Stimulated activated naive B cell treated with anti-CD40 and anti-IgM and Interleukin-4, amounts not matched to agents 10 μg/mL and 1 μg/mL and 100 μg/mL, for 72 hours (primary cell): Measurements from ENCODE around the gene MLLT11.
"Not testable (repeated sequence)": the region's sequence is repeated elsewhere in the genome, so short reads cannot be mapped to it uniquely, and the experiment has no call there.

ENCODE experiments used
- ATAC-seq, 2 donors: fragments of 150-1000 bp; cut with Tn5 transposase; replicated peaks; 2 replicates each; pipeline ENCODE4 v1.10.0; 2021; ENCODE audit warnings: moderate library complexity in 1 of 2
- DNase-seq: peaks from one replicate; pipeline ENCODE4 v3.0.0; 2021
- H3K27ac Mint-ChIP-seq: one replicate; pipeline ENCODE4 v1.8.0; 2022; ENCODE audit warnings: mild to moderate bottlenecking, mixed read lengths
- H3K27me3 Mint-ChIP-seq, 2 donors: one replicate each; pipeline ENCODE4 v1.8.0; 2022; ENCODE audit warnings: mixed read lengths in 2 of 2
- H3K36me3 Mint-ChIP-seq, 2 donors: one replicate each; pipeline ENCODE4 v1.8.0; 2022; ENCODE audit warnings: mixed read lengths in 2 of 2, mild to moderate bottlenecking in 1 of 2
- H3K4me1 Mint-ChIP-seq, 2 donors: one replicate each; pipeline ENCODE4 v1.8.0; 2022; ENCODE audit warnings: mixed read lengths in 2 of 2, mild to moderate bottlenecking in 1 of 2
- H3K4me3 Mint-ChIP-seq, 2 donors: one replicate each; pipeline ENCODE4 v1.8.0; 2022; ENCODE audit warnings: mild to moderate bottlenecking in 2 of 2, mixed read lengths in 2 of 2, moderate library complexity in 1 of 2
- H3K9me3 Mint-ChIP-seq, 2 donors: one replicate each; pipeline ENCODE4 v1.8.0; 2022; ENCODE audit warnings: mixed read lengths in 2 of 2, mild to moderate bottlenecking in 1 of 2

Gene MLLT11

DNA sequence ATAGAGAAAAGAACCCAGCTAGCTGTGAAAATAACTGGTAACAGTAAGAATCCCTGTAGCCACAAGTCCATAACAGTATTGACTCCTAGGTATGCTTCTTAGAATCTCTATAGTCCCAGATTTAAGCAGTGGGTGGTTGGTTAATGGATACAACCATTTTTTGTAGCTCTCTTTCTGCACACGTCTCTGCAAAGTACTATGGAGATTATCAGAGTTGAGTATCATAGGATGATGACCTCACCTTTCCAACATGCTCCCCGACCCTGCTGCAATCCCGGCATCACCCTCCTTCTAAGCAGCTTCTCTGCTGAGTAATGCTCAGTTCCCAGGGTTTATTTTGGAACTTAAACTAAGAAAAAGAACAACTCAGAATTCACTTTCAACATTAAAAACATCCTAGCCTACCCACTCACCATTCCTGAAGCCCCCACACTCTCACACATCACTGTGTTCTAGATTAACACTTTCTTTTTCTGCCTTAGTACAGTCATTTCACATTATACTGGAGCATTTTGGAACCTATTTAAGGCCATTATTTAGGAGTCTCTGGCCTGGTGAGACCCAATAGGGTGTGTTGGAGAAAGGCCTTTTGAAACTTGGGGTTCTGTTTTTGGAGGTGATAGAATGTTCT, 2.7 kb downstream of the MLLT11 start:
- H3K36me3 Mint-ChIP-seq: peaks cover 17 to 19% of the 10 kb centered on the region in 2 donors
- no peaks in the 10 kb centered on the region for H3K9me3 Mint-ChIP-seq
- ATAC-seq (no peak), DNase-seq (no peak)
- peaks cover 15 to 27% of the 10 kb centered on the region in 2 donors for H3K4me1 Mint-ChIP-seq
- H3K27me3 Mint-ChIP-seq: no peaks in the 10 kb centered on the region
- H3K27ac Mint-ChIP-seq: no peak overlapping the region
- no peak overlapping the region for H3K4me3 Mint-ChIP-seq

DNA sequence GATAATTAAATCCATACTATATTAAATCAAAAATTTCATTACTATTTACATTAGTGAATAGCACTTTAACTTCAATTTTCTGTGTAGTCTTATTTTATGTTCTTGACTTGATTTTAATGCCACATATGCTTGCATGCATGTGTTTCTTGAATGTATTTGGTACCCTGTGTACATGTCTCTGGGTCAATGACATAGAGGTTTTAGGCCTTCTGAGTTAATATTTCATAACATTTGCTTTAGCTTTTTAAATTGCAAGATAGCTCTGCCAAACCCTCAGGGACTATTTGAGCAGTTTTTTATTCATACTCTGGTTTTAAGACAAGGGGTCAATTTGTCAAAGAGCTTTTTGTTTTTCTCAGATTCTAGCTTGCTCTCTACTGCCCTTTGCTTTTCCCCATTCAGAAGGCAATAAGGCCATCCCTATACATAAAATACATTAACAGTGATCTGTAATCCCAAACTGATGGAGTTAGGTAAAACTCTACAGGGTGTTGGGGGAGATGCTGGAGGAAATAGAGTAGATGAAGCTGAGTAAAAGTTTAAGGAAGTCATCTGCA, 5.0 kb downstream of the MLLT11 start:
- H3K27ac Mint-ChIP-seq: no peak overlapping the region
- DNase-seq: no peak
- ATAC-seq: no peak
- H3K4me3 Mint-ChIP-seq: no peak overlapping the region
- peaks cover 9 to 14% of the 10 kb centered on the region in 2 donors for H3K4me1 Mint-ChIP-seq
- H3K9me3 Mint-ChIP-seq: no peaks in the 10 kb centered on the region
- H3K27me3 Mint-ChIP-seq: no peaks in the 10 kb centered on the region
- peaks cover 0 to 5% of the 10 kb centered on the region in 2 donors for H3K36me3 Mint-ChIP-seq

DNA sequence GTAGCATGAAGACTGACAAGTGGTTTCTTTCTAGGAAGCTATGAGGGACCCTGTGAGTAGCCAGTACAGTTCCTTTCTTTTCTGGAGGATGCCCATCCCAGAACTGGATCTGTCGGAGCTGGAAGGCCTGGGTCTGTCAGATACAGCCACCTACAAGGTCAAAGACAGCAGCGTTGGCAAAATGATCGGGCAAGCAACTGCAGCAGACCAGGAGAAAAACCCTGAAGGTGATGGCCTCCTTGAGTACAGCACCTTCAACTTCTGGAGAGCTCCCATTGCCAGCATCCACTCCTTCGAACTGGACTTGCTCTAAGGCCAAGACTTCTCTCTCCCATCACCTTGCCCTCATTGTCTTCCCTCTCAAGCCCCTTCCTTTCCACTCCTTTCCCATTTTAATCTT, 7.0 kb downstream of the MLLT11 start:
- no peaks in the 10 kb centered on the region for H3K27me3 Mint-ChIP-seq
- H3K4me1 Mint-ChIP-seq: peaks cover 4 to 7% of the 10 kb centered on the region in 2 donors
- no peaks in the 10 kb centered on the region for H3K9me3 Mint-ChIP-seq
- DNase-seq (no peak), ATAC-seq (no peak)
- no peak overlapping the region for H3K4me3 Mint-ChIP-seq
- peaks cover 0 to 12% of the 10 kb centered on the region in 2 donors for H3K36me3 Mint-ChIP-seq
- H3K27ac Mint-ChIP-seq: no peak overlapping the region

DNA sequence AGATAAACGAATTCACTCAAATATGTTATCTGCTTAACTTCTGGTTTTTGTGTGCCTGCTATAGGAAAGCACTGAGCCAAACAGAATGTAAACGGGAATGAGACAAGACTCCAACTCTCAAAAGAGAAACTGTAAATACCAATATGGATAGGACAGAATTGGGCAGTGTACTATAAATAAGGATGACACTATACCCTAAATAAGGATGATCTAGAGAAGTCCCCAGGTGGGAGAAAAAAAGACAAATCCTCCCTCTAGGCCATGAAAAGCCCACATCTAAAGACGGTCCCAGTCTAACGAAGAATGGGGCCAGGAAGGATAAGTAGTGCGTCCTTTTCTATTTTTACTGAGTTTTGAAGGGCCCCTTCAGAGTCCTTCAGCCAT, 8.9 kb downstream of the MLLT11 start:
- no peaks in the 10 kb centered on the region for H3K9me3 Mint-ChIP-seq
- H3K27ac Mint-ChIP-seq: peak overlapping the region; percentile 100
- H3K4me1 Mint-ChIP-seq: peaks cover 4 to 7% of the 10 kb centered on the region in 2 donors
- H3K4me3 Mint-ChIP-seq: peak overlapping the region; percentile 90 to 99
- no peak for DNase-seq
- H3K36me3 Mint-ChIP-seq: peaks cover 0 to 12% of the 10 kb centered on the region in 2 donors
- H3K27me3 Mint-ChIP-seq: no peaks in the 10 kb centered on the region
- ATAC-seq: no peak

DNA sequence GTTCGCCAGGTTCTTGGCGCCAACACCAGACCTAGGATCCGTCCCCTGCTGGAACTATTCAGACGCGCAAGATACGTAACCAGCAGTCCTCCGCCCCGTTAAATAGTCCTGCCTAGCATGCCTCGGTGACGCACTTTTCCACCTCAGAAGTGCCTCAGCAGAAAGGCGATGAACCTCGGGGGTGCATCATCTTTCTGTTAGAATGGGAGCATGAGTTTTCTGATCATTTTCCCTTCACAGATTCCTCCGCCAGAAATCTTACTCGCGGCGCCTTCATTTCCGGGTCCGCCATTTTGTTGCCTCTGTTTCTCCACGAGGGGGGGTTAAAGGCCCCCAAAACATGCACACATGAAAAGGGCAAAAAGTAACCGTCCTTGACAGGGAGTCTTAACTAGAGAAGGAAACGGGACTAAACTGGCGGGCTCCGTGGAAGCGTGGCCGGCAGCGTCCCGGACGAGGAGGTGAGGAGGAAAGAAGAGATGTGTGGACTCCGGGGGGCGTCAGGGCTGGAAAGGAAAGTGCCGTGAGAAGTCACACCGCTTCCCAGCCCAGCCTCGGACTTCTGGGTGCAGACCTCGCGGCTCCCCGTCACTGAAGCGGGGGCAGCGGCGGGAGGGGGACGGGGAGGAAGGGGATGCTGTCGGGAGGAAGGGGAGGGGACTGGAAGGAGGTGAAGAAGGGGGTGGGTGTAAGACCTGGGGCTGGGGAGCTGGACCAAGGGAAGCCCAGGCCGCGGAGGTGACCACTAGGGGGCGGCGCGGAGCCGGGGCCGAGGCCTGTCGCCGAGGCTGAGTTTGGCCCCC, 10.5 kb downstream of the MLLT11 start, which contains the start of gene GABPB2:
Gene GABPB2 (plus strand): TSS at position 288 of the 803 bp plus-strand sequence. CDS start 17,429 bp downstream, outside the sequence.
- DNase-seq (peak; percentile 88), ATAC-seq (peak; percentile 91 to 94)
- H3K36me3 Mint-ChIP-seq: peaks cover 7 to 14% of the 10 kb centered on the region in 2 donors
- H3K9me3 Mint-ChIP-seq: no peaks in the 10 kb centered on the region
- H3K4me3 Mint-ChIP-seq: peak within 1 kb of the TSS; percentile 90 to 99
- H3K27ac Mint-ChIP-seq: peak within 1 kb of the TSS; percentile 100
- peaks cover 4 to 7% of the 10 kb centered on the region in 2 donors for H3K4me1 Mint-ChIP-seq
- no peaks in the 10 kb centered on the region for H3K27me3 Mint-ChIP-seq

DNA sequence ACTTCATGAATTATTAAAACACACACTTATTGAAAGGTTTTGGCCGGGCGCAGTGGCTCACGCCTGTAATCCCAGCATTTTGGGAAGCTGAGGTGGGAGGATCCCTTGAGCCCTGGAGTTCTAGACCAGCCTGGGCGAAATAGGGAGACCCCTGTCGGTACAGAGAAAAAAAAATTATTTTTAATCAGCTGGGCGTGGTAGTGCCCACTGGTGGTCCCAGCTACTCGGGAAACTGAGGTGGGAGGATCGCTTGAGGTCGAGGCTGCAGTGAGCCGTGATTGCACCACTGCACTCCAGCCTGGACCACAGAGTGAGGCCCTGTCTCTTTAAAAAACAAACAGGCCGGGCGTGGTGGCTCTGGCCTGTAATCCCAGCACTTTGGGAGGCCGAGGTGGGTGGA, 12.0 kb downstream of the MLLT11 start:
- H3K4me1 Mint-ChIP-seq: peaks cover 2 to 7% of the 10 kb centered on the region in 2 donors
- H3K36me3 Mint-ChIP-seq: peaks cover 10 to 11% of the 10 kb centered on the region in 2 donors
- H3K27me3 Mint-ChIP-seq: no peaks in the 10 kb centered on the region
- no peaks in the 10 kb centered on the region for H3K9me3 Mint-ChIP-seq
- no peak for ATAC-seq
- H3K27ac Mint-ChIP-seq: no peak overlapping the region
- no peak overlapping the region for H3K4me3 Mint-ChIP-seq
- no peak for DNase-seq

DNA sequence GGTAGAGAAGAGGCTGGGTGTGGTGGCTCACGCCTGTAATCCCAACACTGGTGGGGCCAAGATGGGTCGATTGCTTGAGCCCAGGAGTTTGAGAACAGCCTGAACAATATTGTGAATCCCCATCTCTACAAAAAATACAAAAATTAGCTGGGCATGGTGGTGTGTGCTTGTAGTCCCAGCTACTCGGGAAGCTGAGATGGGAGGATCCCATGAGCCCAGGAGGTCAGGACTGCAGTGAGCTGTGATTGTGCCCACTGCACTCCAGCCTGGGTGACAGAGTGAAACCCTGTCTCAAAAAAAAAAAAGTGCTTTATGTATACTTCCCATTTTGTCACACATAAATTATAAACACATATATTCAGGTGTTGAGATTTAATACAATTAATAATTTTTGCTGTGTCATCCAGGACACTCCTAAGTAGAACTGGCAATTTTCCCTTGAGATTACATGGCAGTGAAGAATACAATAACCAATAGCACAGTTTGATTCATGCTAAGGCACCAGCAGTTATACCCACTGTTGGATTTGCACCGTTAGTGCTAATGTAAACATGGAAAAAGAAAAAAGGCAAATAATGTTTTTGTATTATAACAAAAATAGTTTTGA, 25.9 kb downstream of the MLLT11 start:
- Mint-ChIP-seq H3K36me3 (peaks cover 5 to 7% of the 10 kb centered on the region in 2 donors), H3K27me3 (no peaks in the 10 kb centered on the region), H3K27ac (no peak overlapping the region), H3K9me3 (no peaks in the 10 kb centered on the region), H3K4me1 (peaks cover 3 to 10% of the 10 kb centered on the region in 2 donors), H3K4me3 (no peak overlapping the region)
- DNase-seq: no peak
- no peak for ATAC-seq

DNA sequence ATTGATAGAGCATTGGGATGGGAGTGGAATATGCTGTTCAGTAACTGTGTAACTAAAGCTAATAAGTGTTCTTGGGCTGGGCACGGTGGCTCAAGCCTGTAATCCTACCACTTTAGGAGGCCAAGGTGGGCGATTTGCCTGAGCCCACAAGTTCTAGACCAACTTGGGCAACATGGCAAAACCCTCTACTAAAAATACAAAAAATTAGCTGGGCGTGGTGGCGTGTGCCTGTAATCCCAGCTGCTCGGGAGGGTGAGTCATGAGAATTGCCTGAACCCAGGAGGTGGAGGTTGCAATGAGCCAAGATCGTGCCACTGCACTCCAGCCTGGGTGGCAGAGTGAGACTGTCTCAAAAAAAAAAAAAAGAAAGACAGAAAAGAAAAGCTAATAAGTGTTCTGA, 37.2 kb downstream of the MLLT11 start:
- not testable (repeated sequence) for H3K9me3 Mint-ChIP-seq, ATAC-seq, H3K27me3 Mint-ChIP-seq, H3K27ac Mint-ChIP-seq, DNase-seq, H3K4me1 Mint-ChIP-seq, H3K4me3 Mint-ChIP-seq
- H3K36me3 Mint-ChIP-seq: peaks cover 0 to 10% of the 10 kb centered on the region in 2 donors

DNA sequence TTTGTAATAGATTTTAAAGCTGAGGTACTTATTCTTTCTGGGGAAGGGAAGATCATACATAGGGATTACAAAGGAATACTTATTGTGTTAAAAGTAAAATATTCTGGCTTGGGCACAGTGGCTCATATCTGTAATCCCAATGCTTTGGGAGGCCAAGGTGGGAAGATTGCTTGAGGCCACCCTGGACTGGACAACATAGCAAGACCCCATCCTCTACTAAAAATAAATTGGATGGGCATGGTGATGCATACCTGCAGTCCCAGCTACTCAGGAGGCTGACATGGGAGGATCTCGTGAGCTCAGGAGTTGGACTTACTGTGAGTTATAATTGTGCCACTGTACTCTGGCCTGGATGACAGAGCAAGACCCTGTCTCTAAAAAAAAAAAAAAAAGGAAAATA, 37.9 kb downstream of the MLLT11 start:
- ATAC-seq (no peak), DNase-seq (no peak)
- H3K4me1 Mint-ChIP-seq: no peaks in the 10 kb centered on the region
- no peak overlapping the region for H3K4me3 Mint-ChIP-seq
- H3K36me3 Mint-ChIP-seq: peaks cover 0 to 6% of the 10 kb centered on the region in 2 donors
- H3K27me3 Mint-ChIP-seq: no peaks in the 10 kb centered on the region
- no peaks in the 10 kb centered on the region for H3K9me3 Mint-ChIP-seq
- H3K27ac Mint-ChIP-seq: no peak overlapping the region

DNA sequence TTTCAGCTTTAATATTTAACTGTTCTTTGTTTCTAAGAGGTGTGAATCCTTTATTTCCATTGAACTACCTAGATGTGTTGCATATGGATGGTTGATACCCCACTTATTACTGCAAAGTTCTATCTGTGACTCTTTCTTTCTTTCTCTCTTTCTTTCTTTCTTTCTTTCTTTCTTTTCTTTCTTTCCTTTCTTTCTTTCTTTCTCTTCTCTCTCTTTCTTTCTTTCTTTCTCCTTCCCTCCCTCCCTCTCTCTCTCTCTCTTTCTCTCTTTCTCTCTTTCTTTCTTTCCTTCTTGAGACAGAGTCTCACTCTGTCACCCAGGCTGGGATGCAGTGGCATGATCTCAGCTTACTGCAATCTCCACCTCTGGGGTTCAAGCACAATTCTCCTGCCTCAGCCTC, 44.4 kb downstream of the MLLT11 start:
- Mint-ChIP-seq H3K27ac (no peak overlapping the region), H3K9me3 (no peaks in the 10 kb centered on the region), H3K27me3 (no peaks in the 10 kb centered on the region), H3K36me3 (peaks cover 7% of the 10 kb centered on the region in 2 donors), H3K4me1 (no peaks in the 10 kb centered on the region), H3K4me3 (no peak overlapping the region)
- ATAC-seq (no peak), DNase-seq (no peak)

DNA sequence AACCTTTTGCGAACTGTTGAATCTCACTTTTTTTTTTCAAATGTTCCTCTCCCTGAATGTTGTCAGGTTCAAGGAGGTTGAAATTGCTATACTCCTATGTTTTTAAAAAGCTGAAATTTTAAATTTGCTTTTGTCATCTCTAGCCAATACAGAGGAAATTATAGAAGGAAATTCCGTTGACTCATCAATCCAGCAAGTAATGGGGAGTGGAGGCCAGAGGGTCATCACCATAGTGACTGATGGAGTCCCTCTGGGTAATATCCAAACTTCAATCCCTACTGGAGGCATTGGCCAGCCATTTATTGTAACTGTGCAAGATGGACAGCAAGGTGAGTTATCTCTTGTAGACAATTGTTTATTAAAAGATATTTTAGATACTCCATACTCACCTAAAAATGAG, 46.7 kb downstream of the MLLT11 start:
- Mint-ChIP-seq H3K4me1 (no peaks in the 10 kb centered on the region), H3K27ac (no peak overlapping the region), H3K27me3 (no peaks in the 10 kb centered on the region), H3K36me3 (peaks cover 9 to 11% of the 10 kb centered on the region in 2 donors), H3K4me3 (no peak overlapping the region), H3K9me3 (no peaks in the 10 kb centered on the region)
- DNase-seq (no peak), ATAC-seq (no peak)

DNA sequence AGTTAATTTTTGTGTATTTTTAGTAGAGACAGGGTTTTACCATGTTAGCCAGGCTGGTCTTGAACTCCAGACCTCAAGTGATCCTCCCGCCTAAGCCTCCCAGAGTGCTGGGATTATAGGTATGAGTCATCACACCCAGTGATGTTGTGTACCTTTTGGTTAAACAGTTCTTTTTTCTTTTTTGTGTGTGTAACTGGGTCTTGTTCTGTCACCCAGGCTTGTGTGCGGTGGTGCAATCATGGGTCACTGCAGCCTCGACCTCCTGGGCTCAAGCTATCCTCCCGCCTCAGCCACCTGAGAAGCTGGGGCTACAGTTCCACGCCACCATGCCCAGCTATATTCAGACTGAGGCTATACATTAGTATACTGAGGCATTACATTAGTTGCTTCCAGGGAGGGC, 48.1 kb downstream of the MLLT11 start:
- Mint-ChIP-seq H3K9me3 (no peaks in the 10 kb centered on the region), H3K27ac (no peak overlapping the region), H3K36me3 (peaks cover 9 to 11% of the 10 kb centered on the region in 2 donors), H3K27me3 (no peaks in the 10 kb centered on the region), H3K4me1 (no peaks in the 10 kb centered on the region), H3K4me3 (no peak overlapping the region)
- ATAC-seq (no peak), DNase-seq (no peak)

DNA sequence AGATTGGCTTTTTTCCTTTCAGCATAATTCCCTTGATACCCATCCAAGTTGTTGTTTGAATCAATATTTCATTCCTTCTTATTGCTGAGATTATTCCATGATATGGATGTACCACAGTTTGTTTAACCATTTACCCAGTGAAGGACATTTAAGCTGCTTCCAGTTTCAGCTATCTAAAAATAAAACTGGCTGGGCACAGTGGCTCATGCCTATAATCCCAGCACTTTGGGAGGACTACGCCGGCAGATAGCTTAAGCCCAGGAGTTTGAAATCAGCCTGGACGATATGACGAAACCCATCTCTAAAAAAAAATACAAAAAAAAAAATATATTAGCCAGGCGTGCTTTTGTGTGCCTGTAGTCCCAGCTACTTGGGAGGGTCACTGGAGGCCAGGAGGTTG, 53.7 kb downstream of the MLLT11 start:
- no peak for DNase-seq
- Mint-ChIP-seq H3K9me3 (no peaks in the 10 kb centered on the region), H3K4me3 (no peak overlapping the region), H3K27ac (no peak overlapping the region), H3K27me3 (no peaks in the 10 kb centered on the region), H3K36me3 (peaks cover 7 to 12% of the 10 kb centered on the region in 2 donors), H3K4me1 (no peaks in the 10 kb centered on the region)
- no peak for ATAC-seq
